Cardiac fibroblast (primary cell): ENCODE data around the gene NOS2.
"Not testable (repeated sequence)": the region's sequence is repeated elsewhere in the genome, so short reads cannot be mapped to it uniquely, and the experiment has no call there.

Source experiments
- DNase-seq, 2 donors: peaks; one replicate each; pipeline versions ENCODE4 v3.0.0 to v3.0.0-alpha.2; 2010; ENCODE audit warnings: low read depth in 2 of 2
- H3K4me3 ChIP-seq, 2 donors: replicated peaks in 1 of 2; 1 replicate in 1 of 2; 2 replicates in 1 of 2; pipeline ENCODE4 v1.5.1; 2011; ENCODE audit warnings: low read depth in 2 of 2, low read length in 2 of 2, mild to moderate bottlenecking in 2 of 2, moderate library complexity in 1 of 2
- CTCF ChIP-seq: IDR thresholded peaks from one replicate; pipeline ENCODE4 v1.5.1; 2011; ENCODE audit warnings: low read depth, mild to moderate bottlenecking, low read length, inconsistent platforms

NOS2 gene

GRCh38 chr17:27800522-27800921 is at the start of gene NOS2:
Gene NOS2 (minus strand): TSS chr17:27800529. CDS start chr17:27798809, 1,720 bp downstream.
- no peak within 1 kb of the TSS for H3K4me3 ChIP-seq
- no peak for DNase-seq
- TF ChIP-seq CTCF, result no peak

GRCh38 chr17:27849474-27850185 is 49.3 kb upstream of the NOS2 start:
- no peak for TF ChIP-seq CTCF
- no peak for DNase-seq
- H3K4me3 ChIP-seq, result no peak overlapping the region

DNA sequence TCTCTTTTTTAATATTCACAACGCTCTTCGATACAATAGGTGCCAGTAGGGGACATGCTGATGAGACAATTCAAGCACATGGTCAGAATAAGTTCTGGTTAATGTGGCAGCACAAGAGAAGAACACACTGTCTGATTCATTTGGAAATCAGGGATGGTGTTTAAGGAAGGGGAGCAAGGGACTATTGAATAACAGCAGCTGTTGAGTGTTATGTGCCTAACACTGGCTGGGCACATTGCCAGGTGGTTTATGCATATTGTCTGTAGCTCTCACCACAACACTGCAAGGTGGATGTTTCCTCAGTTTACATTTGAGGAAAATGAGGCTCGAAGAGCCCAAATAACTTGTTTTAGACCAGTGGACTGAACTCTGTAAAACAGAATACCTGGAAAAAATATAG is 48.6 kb upstream of the NOS2 start:
- TF ChIP-seq CTCF, result no peak
- DNase-seq, result no peak

DNA sequence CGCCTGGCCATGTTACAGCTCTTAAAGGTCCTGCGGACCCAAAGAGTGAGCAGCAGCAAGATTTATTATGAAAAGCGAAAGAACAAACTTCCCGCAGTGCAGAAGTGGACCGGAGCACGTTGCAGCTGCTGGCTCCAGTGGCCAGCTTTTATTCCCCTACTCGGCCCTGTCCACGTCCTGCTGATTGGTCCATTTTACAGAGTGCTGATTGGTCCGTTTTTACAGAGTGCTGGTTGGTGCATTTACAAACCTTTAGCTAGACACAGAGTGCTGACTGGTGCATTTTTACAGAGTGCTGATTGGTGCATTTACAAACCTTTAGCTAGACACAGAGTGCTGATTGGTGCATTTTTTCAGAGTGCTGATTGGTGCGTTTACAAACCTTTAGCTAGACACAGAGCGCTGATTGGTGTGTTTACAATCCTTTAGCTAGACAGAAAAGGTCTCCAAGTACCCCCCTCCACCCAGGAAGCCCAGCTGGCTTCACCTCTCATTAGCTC is 46.5 kb upstream of the NOS2 start:
- H3K4me3 ChIP-seq, DNase-seq: not testable (repeated sequence)

More for the DNA sequence above, 48.6 kb upstream of the NOS2 start:
- H3K4me3 ChIP-seq, result no peak overlapping the region

DNA sequence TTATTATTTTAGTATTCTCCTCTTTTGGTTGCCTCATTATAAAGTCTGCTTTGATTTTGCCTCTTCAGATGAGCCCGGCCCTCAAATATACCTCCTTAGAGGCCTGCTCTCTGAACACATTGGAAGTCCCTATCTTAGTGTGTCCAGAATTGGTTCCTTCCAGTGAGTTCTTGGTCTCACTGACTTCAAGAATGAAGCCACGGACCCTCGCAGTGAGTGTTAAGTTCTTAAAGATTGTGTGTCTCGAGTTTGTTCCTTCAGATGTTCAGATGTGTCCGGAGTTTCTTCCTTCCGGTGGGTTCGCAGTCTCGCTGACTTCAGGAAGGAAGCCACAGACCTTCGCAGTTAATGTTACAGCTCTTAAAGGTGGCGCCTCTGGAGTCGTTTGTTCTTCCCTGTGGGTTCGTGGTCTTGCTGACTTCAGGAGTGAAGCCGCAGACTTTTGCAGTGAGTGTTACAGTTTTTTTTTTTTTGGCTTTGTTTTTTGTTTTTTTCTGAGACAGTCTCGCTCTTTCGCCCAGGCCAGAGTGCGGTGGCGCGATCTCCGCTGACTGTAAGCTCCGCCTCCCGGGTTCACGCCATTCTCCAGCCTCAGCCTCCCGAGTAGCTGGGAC is 45.8 kb upstream of the NOS2 start:
- DNase-seq, result no peak
- no peak for TF ChIP-seq CTCF
- H3K4me3 ChIP-seq, result no peak overlapping the region

- TF ChIP-seq CTCF, result no peak
- no peak overlapping the region for H3K4me3 ChIP-seq
- DNase-seq, result no peak
Measured at GRCh38 chr17:27845264-27846041, 45.1 kb upstream of the NOS2 start.

DNA sequence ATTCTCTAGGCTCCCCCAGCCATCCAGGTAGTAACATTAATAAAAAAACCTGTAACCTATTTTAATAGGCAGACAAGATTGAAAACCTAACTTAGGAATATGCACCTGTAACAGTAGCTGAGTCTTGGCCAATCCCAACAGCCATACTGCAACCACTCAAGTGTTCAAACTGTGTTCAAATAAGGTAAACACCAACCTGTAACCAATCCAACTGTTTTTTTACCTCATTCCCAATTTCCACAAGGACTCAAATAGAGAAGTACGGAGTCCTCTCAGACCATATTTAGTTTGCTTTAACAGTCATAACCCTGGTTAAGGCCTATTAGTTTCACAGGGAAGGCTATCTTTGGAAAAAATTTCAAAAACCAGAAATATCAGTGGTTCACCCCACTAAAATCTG is 40.4 kb upstream of the NOS2 start:
- no peak for DNase-seq

GRCh38 chr17:27840406-27840678 is 40.0 kb upstream of the NOS2 start:
- DNase-seq, H3K4me3 ChIP-seq: not testable (repeated sequence)

More for the DNA sequence above, 40.4 kb upstream of the NOS2 start:
- no peak overlapping the region for H3K4me3 ChIP-seq
- no peak for TF ChIP-seq CTCF

- DNase-seq, H3K4me3 ChIP-seq: not testable (repeated sequence)
Measured at GRCh38 chr17:27839571-27840405, 39.5 kb upstream of the NOS2 start.

DNA sequence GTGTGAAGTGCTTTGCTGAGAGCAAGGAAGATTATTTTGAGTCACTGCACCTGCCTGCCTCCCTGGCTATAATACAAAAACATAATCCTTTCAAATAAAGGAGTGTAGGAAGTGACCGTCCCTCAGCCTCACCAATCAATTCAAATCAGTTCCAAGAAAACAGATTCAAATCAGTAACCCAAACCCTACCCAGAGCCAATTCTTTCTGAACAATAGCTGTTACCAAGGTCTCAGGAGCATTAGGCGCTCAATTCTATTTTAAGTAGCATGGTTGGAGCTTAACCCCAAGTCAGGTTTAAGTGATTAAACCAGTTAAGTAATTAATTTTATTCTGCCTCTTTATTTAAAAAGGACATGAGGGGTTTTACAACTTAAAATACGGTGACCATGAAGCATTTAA is 38.3 kb upstream of the NOS2 start:
- DNase-seq, H3K4me3 ChIP-seq: not testable (repeated sequence)
